SK-N-SH (cell line): Measurements from ENCODE around the gene DZIP3. TPM values are rescaled to one million over a fixed set of nuclear protein-coding genes. Genes with fewer than 3 reads are reported as not detected.

Experiments
- CTCF ChIA-PET: fragments of 300-600, 350-600 bp; formaldehyde crosslinking; extraction: SDS; loops from one replicate; lab custom pipeline; 2021; lab: Yijun Ruan, JAX
- POLR2A ChIA-PET: fragments of 350-600 bp; sonication (Branson Sonifier 250); formaldehyde crosslinking; extraction: SDS; loops from one replicate; lab custom pipeline; 2020; ENCODE audit warnings: antibody characterized with exemption, inconsistent platforms; lab: Yijun Ruan, JAX
- DNase-seq: peaks from one replicate; pipeline ENCODE4 v3.0.0; 2012
- H2AFZ ChIP-seq: fragments of 200-600 bp; sonication (generic); 2 replicates; pipeline ENCODE4 v1.8.1; 2016; ENCODE audit warnings: antibody characterized with exemption, mild to moderate bottlenecking, low read depth
- H3F3A ChIP-seq: fragments of 200-600 bp; sonication (generic); replicated peaks from 2 replicates; pipeline ENCODE3; 2016; ENCODE audit warnings: antibody characterized with exemption, mild to moderate bottlenecking; ENCODE audit not compliant: insufficient read depth
- H3K27ac ChIP-seq, 2 experiments: fragments of 200-500 bp in 1 of 2; fragments of 200-600 bp in 1 of 2; sonication (Bioruptor generic) in 1 of 2; sonication (generic), shearing (Covaris generic) in 1 of 2; 2 replicates each; pipeline versions ENCODE4 v1.5.1 to v1.6.1; 2014 to 2016; ENCODE audit warnings: low read depth in 2 of 2, inconsistent platforms in 1 of 2, low read length in 1 of 2, mild to moderate bottlenecking in 1 of 2, mixed read lengths in 1 of 2
- H3K27me3 ChIP-seq: fragments of 200-600 bp; sonication (generic), shearing (Covaris generic); 2 replicates; pipeline ENCODE4 v1.6.1; 2016; ENCODE audit warnings: mixed run types; ENCODE audit not compliant: insufficient read depth
- H3K36me3 ChIP-seq, 2 experiments: fragments of 200-500 bp in 1 of 2; fragments of 200-600 bp in 1 of 2; sonication (Bioruptor generic) in 1 of 2; sonication (generic) in 1 of 2; replicated peaks in 1 of 2; 2 replicates each; pipeline versions ENCODE3 to v1.5.1; 2014 to 2016; ENCODE audit warnings: low read length in 1 of 2, mild to moderate bottlenecking in 1 of 2; ENCODE audit not compliant: insufficient read depth in 2 of 2, control insufficient read depth in 1 of 2
- H3K4me1 ChIP-seq, 2 experiments: fragments of 200-500 bp in 1 of 2; fragments of 200-600 bp in 1 of 2; sonication (Bioruptor generic) in 1 of 2; sonication (generic), shearing (Covaris generic) in 1 of 2; 2 replicates each; pipeline versions ENCODE4 v1.5.1 to v1.6.1; 2014 to 2016; ENCODE audit warnings: low read depth in 1 of 2, low read length in 1 of 2, mixed run types in 1 of 2; ENCODE audit not compliant: insufficient read depth in 2 of 2, control insufficient read depth in 1 of 2
- H3K4me2 ChIP-seq: fragments of 200-600 bp; sonication (generic), shearing (Covaris generic); 2 replicates; pipeline ENCODE4 v1.6.1; 2017; ENCODE audit warnings: mixed run types
- H3K4me3 ChIP-seq, 2 experiments: fragments of 200-500 bp in 1 of 2; fragments of 200-600 bp in 1 of 2; sonication (Bioruptor generic) in 1 of 2; sonication (generic), shearing (Covaris generic) in 1 of 2; 2 replicates each; pipeline versions ENCODE4 v1.5.1 to v1.8.1; 2014 to 2016; ENCODE audit warnings: low read depth in 2 of 2, inconsistent platforms in 1 of 2, low read length in 1 of 2, mild to moderate bottlenecking in 1 of 2, mixed read lengths in 1 of 2, moderate library complexity in 1 of 2
- H3K79me2 ChIP-seq: fragments of 200-600 bp; sonication (generic); 2 replicates; pipeline ENCODE4 v1.8.1; 2017; ENCODE audit warnings: mild to moderate bottlenecking; ENCODE audit not compliant: insufficient read depth
- H3K9ac ChIP-seq: fragments of 200-600 bp; sonication (generic); 2 replicates; pipeline ENCODE4 v1.6.1; 2017; ENCODE audit warnings: mixed run types
- H3K9me2 ChIP-seq: fragments of 200-600 bp; sonication (generic); 2 replicates; pipeline ENCODE4 v1.6.1; 2017; ENCODE audit warnings: mixed run types
- H3K9me3 ChIP-seq: fragments of 200-600 bp; sonication (generic); 2 replicates; pipeline ENCODE4 v1.6.1; 2017; ENCODE audit warnings: mixed run types, mild to moderate bottlenecking, moderate library complexity
- H4K20me1 ChIP-seq: fragments of 200-600 bp; sonication (generic); 2 replicates; pipeline ENCODE4 v1.6.1; 2017; ENCODE audit warnings: mild to moderate bottlenecking, mixed run types; ENCODE audit not compliant: insufficient read depth
- CHD2 ChIP-seq: fragments of 150-350 bp; IDR thresholded peaks from 2 replicates; pipeline ENCODE4 v1.6.1; 2018; ENCODE audit warnings: low read length; ENCODE audit not compliant: partially characterized antibody
- ELF1 ChIP-seq: IDR thresholded peaks from 2 replicates; pipeline ENCODE4 v1.4.0; 2012
- FOSL2 ChIP-seq: IDR thresholded peaks from 2 replicates; pipeline ENCODE4 v1.4.0; 2012; ENCODE audit warnings: low read depth, mild to moderate bottlenecking, moderate library complexity, borderline replicate concordance
- FOXJ3 ChIP-seq: sonication (generic); formaldehyde crosslinking; IDR thresholded peaks from 2 replicates; pipeline ENCODE4 v1.5.1; 2020; ENCODE audit warnings: mild to moderate bottlenecking, missing genetic modification reagents
- GABPA ChIP-seq: IDR thresholded peaks from 2 replicates; pipeline ENCODE4 v1.4.0; 2012; ENCODE audit warnings: low read depth, mild to moderate bottlenecking
- GATA2 ChIP-seq: sonication (generic); formaldehyde crosslinking; IDR thresholded peaks from 2 replicates; pipeline ENCODE4 v1.5.0; 2020; ENCODE audit warnings: mild to moderate bottlenecking, missing genetic modification reagents
- MEF2A ChIP-seq: IDR thresholded peaks from 2 replicates; pipeline ENCODE4 v1.4.0; 2012; ENCODE audit warnings: low read depth, borderline replicate concordance
- MXI1 ChIP-seq: IDR thresholded peaks from 2 replicates; pipeline ENCODE4 v1.6.1; 2012; ENCODE audit warnings: mild to moderate bottlenecking, low read depth, low read length, improper control_type of control experiment
- NFIC ChIP-seq: IDR thresholded peaks from 2 replicates; pipeline ENCODE4 v1.4.0; 2012; ENCODE audit warnings: borderline replicate concordance
- NRF1 ChIP-seq: IDR thresholded peaks from 2 replicates; pipeline ENCODE4 v1.6.1; 2012; ENCODE audit warnings: low read depth, mild to moderate bottlenecking, low read length
- RCOR1 ChIP-seq: fragments of 150-350 bp; IDR thresholded peaks from 2 replicates; pipeline ENCODE4 v1.6.1; 2017; ENCODE audit warnings: antibody characterized with exemption, low read length
- RFX5 ChIP-seq: IDR thresholded peaks from 2 replicates; pipeline ENCODE4 v1.6.1; 2012; ENCODE audit warnings: mild to moderate bottlenecking, improper control_type of control experiment, low read length
- SIN3A ChIP-seq: IDR thresholded peaks from 2 replicates; pipeline ENCODE4 v1.6.1; 2012; ENCODE audit warnings: low read depth, mild to moderate bottlenecking, low read length, moderate library complexity, borderline replicate concordance
- TAF1 ChIP-seq: IDR thresholded peaks from 2 replicates; pipeline ENCODE4 v1.6.1; 2012; ENCODE audit warnings: low read depth, mild to moderate bottlenecking, low read length, moderate library complexity, borderline replicate concordance
- WGBS: methylation state at CpG from one replicate; pipeline ENCODE4 v1.1.6; 2017; ENCODE audit warnings: low lambda C conversion rate; 5-methylcytosine and 5-hydroxymethylcytosine counted together
- polyA plus RNA-seq, 3 experiments: library from polyadenylated mRNA; depleted of rRNA; stranded (reverse); fragments of >200 nt; gene quantifications; 2 replicates each; pipeline ENCODE4 v1.2.3, GENCODE V29; 2012
- TF ChIP-seq, protein P1 (sequence below): IDR thresholded peaks from 2 replicates; pipeline ENCODE4 v1.4.0; 2012; ENCODE audit warnings: low read depth
- TF ChIP-seq, protein P2 (sequence below): IDR thresholded peaks from 2 replicates; pipeline ENCODE4; 2012
- TF ChIP-seq, protein P3 (sequence below): fragments of 150-350 bp; IDR thresholded peaks from 2 replicates; pipeline ENCODE4 v1.6.1; 2016; ENCODE audit warnings: mild to moderate bottlenecking, low read depth, low read length
- TF ChIP-seq, protein P4 (sequence below): fragments of 200-600 bp; sonication (generic); IDR thresholded peaks from 2 replicates; pipeline ENCODE4 v1.6.1; 2017; ENCODE audit warnings: antibody characterized with exemption, mild to moderate bottlenecking, moderate library complexity
- TF ChIP-seq, protein P5 (sequence below): IDR thresholded peaks from 2 replicates; pipeline ENCODE4 v1.4.0; 2012; ENCODE audit warnings: low read depth, borderline replicate concordance
- TF ChIP-seq, protein P6 (sequence below): fragments of 150-350 bp; IDR thresholded peaks from 2 replicates; pipeline ENCODE4 v1.6.1; 2017; ENCODE audit warnings: antibody characterized with exemption, low read length, low read depth, borderline replicate concordance

The DZIP3 gene
- polyA plus RNA-seq, 1 of the 3 experiments (the other 2 are of a cell fraction): 6.3 TPM

DNA sequence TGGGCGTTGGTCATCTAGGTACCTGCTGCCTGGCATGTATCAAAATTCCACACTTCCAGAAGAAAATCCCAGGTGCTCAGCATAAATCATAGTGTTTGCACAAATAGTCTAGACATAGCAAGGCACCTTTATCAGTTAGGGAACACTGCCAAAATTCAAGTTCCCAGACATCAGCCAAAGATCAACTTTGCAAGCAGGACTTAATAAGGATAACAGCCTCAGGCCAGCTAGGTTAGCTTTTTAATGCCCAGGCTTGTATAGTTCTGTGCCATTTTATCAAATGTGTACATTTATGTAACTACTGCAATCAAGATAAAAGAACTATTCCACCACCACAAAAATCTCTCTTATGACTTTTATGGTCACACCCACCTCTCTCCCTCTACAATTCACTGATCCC, 30.7 kb downstream of the DZIP3 start:
- no peaks in the 10 kb centered on the region for H4K20me1 ChIP-seq
- H3K9me2 ChIP-seq: no peaks in the 10 kb centered on the region
- no peak overlapping the region for H3K4me2 ChIP-seq
- 100% methylated on average over 1 of the region's 1 CpG for WGBS
- peak overlapping the region in 1 of 2 experiments; percentile 60; a peak in 2 of 4 replicates for H3K27ac ChIP-seq
- H3K79me2 ChIP-seq: no peaks in the 10 kb centered on the region
- POLR2A ChIA-PET: no interaction called here
- CTCF ChIA-PET: no interaction called here
- DNase-seq: peak; percentile 3
- no peaks in the 10 kb centered on the region for H3K9me3 ChIP-seq
- peaks cover 6 to 22% of the 10 kb centered on the region in 2 experiments for H3K36me3 ChIP-seq
- H3K4me1 ChIP-seq: peaks cover 0 to 4% of the 10 kb centered on the region in 2 experiments; a peak in 1 of 4 replicates
- H3K9ac ChIP-seq: no peak overlapping the region
- H3K27me3 ChIP-seq: no peaks in the 10 kb centered on the region
- H2AFZ ChIP-seq: no peak overlapping the region
- H3F3A ChIP-seq: no peaks in the 10 kb centered on the region
- H3K4me3 ChIP-seq: no peak overlapping the region
- TF ChIP-seq GATA2 (CRISPR knock-in tag) (peak; percentile 54), NFIC (no peak), RCOR1 (peak; percentile 43; the same call in 1 of the 2 replicates)

DNA sequence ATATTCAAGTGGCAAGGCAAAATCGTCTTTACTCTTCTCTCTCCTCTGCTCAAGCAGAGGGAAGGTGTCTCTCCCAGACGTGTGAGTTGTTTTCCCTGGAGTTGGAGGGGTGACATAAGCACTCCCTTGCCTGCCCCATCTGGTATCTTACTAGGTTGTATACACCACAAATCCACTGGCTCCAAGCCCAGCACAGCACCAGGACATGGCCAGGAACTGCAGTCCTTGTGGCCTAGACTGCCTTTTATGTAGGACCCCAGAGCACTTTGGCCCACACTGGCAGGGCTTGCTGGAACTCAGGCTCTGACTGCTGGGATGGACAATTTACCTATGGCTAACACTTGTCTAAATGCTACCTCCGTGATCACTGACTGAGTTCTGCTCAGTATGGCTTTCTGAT, 34.0 kb downstream of the DZIP3 start:
- DNase-seq: no peak
- 85% methylated on average over 3 of the region's 3 CpGs for WGBS

More for the DNA sequence above, 34.0 kb downstream of the DZIP3 start:
- ChIA-PET CTCF (interaction anchor here (1.2 to 1.3 kb wide), 2 partner anchors 38 to 291 kb away, joined by 3 read pairs; no protein-coding TSS in a partner anchor), POLR2A (no interaction called here)
- TF ChIP-seq NRF1: no peak
- TF ChIP-seq SIN3A: no peak
- no peak for TF ChIP-seq MEF2A
- TF ChIP-seq, protein P1, sequence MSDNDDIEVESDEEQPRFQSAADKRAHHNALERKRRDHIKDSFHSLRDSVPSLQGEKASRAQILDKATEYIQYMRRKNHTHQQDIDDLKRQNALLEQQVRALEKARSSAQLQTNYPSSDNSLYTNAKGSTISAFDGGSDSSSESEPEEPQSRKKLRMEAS: no peak
- TF ChIP-seq MXI1: no peak
- TF ChIP-seq FOSL2: no peak
- TF ChIP-seq GABPA: no peak
- TF ChIP-seq, protein P2, sequence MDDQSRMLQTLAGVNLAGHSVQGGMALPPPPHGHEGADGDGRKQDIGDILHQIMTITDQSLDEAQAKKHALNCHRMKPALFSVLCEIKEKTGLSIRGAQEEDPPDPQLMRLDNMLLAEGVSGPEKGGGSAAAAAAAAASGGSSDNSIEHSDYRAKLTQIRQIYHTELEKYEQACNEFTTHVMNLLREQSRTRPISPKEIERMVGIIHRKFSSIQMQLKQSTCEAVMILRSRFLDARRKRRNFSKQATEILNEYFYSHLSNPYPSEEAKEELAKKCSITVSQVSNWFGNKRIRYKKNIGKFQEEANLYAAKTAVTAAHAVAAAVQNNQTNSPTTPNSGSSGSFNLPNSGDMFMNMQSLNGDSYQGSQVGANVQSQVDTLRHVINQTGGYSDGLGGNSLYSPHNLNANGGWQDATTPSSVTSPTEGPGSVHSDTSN: no peak
- no peak for TF ChIP-seq ELF1
- TF ChIP-seq, protein P3, sequence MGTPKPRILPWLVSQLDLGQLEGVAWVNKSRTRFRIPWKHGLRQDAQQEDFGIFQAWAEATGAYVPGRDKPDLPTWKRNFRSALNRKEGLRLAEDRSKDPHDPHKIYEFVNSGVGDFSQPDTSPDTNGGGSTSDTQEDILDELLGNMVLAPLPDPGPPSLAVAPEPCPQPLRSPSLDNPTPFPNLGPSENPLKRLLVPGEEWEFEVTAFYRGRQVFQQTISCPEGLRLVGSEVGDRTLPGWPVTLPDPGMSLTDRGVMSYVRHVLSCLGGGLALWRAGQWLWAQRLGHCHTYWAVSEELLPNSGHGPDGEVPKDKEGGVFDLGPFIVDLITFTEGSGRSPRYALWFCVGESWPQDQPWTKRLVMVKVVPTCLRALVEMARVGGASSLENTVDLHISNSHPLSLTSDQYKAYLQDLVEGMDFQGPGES: no peak
- TF ChIP-seq, protein P4, sequence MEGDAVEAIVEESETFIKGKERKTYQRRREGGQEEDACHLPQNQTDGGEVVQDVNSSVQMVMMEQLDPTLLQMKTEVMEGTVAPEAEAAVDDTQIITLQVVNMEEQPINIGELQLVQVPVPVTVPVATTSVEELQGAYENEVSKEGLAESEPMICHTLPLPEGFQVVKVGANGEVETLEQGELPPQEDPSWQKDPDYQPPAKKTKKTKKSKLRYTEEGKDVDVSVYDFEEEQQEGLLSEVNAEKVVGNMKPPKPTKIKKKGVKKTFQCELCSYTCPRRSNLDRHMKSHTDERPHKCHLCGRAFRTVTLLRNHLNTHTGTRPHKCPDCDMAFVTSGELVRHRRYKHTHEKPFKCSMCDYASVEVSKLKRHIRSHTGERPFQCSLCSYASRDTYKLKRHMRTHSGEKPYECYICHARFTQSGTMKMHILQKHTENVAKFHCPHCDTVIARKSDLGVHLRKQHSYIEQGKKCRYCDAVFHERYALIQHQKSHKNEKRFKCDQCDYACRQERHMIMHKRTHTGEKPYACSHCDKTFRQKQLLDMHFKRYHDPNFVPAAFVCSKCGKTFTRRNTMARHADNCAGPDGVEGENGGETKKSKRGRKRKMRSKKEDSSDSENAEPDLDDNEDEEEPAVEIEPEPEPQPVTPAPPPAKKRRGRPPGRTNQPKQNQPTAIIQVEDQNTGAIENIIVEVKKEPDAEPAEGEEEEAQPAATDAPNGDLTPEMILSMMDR: no peak
- TF ChIP-seq GATA2 (CRISPR knock-in tag): no peak
- no peak for TF ChIP-seq FOXJ3 (CRISPR knock-in tag)
- no peak for TF ChIP-seq TAF1
- no peak for TF ChIP-seq CHD2
- no peak for TF ChIP-seq RFX5
- TF ChIP-seq, protein P5, sequence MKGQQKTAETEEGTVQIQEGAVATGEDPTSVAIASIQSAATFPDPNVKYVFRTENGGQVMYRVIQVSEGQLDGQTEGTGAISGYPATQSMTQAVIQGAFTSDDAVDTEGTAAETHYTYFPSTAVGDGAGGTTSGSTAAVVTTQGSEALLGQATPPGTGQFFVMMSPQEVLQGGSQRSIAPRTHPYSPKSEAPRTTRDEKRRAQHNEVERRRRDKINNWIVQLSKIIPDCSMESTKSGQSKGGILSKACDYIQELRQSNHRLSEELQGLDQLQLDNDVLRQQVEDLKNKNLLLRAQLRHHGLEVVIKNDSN: no peak
- TF ChIP-seq, protein P6, sequence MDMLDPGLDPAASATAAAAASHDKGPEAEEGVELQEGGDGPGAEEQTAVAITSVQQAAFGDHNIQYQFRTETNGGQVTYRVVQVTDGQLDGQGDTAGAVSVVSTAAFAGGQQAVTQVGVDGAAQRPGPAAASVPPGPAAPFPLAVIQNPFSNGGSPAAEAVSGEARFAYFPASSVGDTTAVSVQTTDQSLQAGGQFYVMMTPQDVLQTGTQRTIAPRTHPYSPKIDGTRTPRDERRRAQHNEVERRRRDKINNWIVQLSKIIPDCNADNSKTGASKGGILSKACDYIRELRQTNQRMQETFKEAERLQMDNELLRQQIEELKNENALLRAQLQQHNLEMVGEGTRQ: no peak
- TF ChIP-seq NFIC: no peak
- Histone ChIP-seq H4K20me1 (no peaks in the 10 kb centered on the region), H3K4me1 (peaks cover 0 to 4% of the 10 kb centered on the region in 2 experiments; a peak in 1 of 4 replicates), H3K9ac (no peak overlapping the region), H3K36me3 (peaks cover 13 to 27% of the 10 kb centered on the region in 2 experiments), H3K9me2 (no peaks in the 10 kb centered on the region), H3K27me3 (no peaks in the 10 kb centered on the region), H2AFZ (no peak overlapping the region), H3K4me2 (no peak overlapping the region), H3K9me3 (no peaks in the 10 kb centered on the region), H3K4me3 (no peak overlapping the region), H3F3A (no peaks in the 10 kb centered on the region), H3K27ac (no peak overlapping the region), H3K79me2 (no peaks in the 10 kb centered on the region)
